Neural cell (in vitro differentiated cells): ENCODE measurements around the gene RRM1. TPM values are rescaled to one million over a fixed set of nuclear protein-coding genes. Genes with fewer than 3 reads are reported as not detected.

ENCODE experiments used
- H2AFZ ChIP-seq: fragments of 200-600, 300-800 bp; sonication (generic), shearing (Covaris generic); 2 replicates; pipeline ENCODE4 v1.6.0; 2014; ENCODE audit warnings: low read depth, mild to moderate bottlenecking, antibody characterized with exemption, low read length, moderate library complexity
- H3F3A ChIP-seq: fragments of 200-600 bp; shearing (Covaris generic); 2 replicates; pipeline ENCODE4 v1.6.1; 2016; ENCODE audit warnings: mild to moderate bottlenecking, moderate library complexity, mixed read lengths, antibody characterized with exemption, low read length; ENCODE audit not compliant: insufficient read depth, poor library complexity, severe bottlenecking
- H3K27ac ChIP-seq: fragments of 200-600, 300-800 bp; sonication (generic), shearing (Covaris generic); 2 replicates; pipeline ENCODE4 v1.5.1; 2014; ENCODE audit warnings: mild to moderate bottlenecking, low read length, moderate library complexity
- H3K27me3 ChIP-seq: fragments of 300-800, 200-600 bp; sonication (generic), shearing (Covaris generic); 2 replicates; pipeline ENCODE4 v1.6.0; 2014; ENCODE audit warnings: mild to moderate bottlenecking, low read depth, low read length, moderate library complexity; ENCODE audit not compliant: insufficient read depth
- H3K36me3 ChIP-seq: fragments of 300-800, 200-600 bp; sonication (generic), shearing (Covaris generic); 2 replicates; pipeline ENCODE4 v1.5.1; 2014; ENCODE audit warnings: mild to moderate bottlenecking, antibody characterized with exemption, low read length, moderate library complexity; ENCODE audit not compliant: insufficient read depth
- H3K4me2 ChIP-seq: fragments of 300-800, 200-600 bp; sonication (generic), shearing (Covaris generic); 2 replicates; pipeline ENCODE4 v1.6.0; 2014; ENCODE audit warnings: mild to moderate bottlenecking, low read length
- H3K4me3 ChIP-seq: fragments of 300-800, 200-600 bp; sonication (generic), shearing (Covaris generic); 2 replicates; pipeline ENCODE4 v1.5.1; 2014; ENCODE audit warnings: mild to moderate bottlenecking, low read length, moderate library complexity
- H3K79me2 ChIP-seq: fragments of 200-600 bp; shearing (Covaris generic); replicated peaks from 2 replicates; pipeline ENCODE4 v1.6.0; 2014; ENCODE audit warnings: mild to moderate bottlenecking, low read length, moderate library complexity; ENCODE audit not compliant: insufficient read depth
- H3K9ac ChIP-seq: fragments of 300-800, 200-600 bp; sonication (generic), shearing (Covaris generic); 2 replicates; pipeline ENCODE4 v1.6.1; 2016; ENCODE audit warnings: mild to moderate bottlenecking, low read length, mixed read lengths
- H3K9me2 ChIP-seq: fragments of 200-600 bp; shearing (Covaris generic); 2 replicates; pipeline ENCODE4 v1.6.1; 2016; ENCODE audit warnings: mild to moderate bottlenecking, low read length, mixed read lengths; ENCODE audit not compliant: insufficient read depth
- H3K9me3 ChIP-seq: fragments of 200-600, 300-800 bp; sonication (generic), shearing (Covaris generic); 2 replicates; pipeline ENCODE4 v1.6.1; 2016; ENCODE audit warnings: mild to moderate bottlenecking, mixed run types, low read length, moderate library complexity, mixed read lengths
- H4K20me1 ChIP-seq: fragments of 200-600 bp; shearing (Covaris generic); 2 replicates; pipeline ENCODE4 v1.6.1; 2016; ENCODE audit warnings: mild to moderate bottlenecking, mixed run types; ENCODE audit not compliant: insufficient read depth
- EP300 ChIP-seq: fragments of 450-650 bp; conservative IDR thresholded peaks from 2 replicates; pipeline ENCODE4 v1.6.1; 2014; ENCODE audit warnings: antibody characterized with exemption, mild to moderate bottlenecking, moderate library complexity; ENCODE audit not compliant: poor library complexity, severe bottlenecking
- EZH2 ChIP-seq: fragments of 200-600, 300-800 bp; shearing (Covaris generic), sonication (generic); IDR thresholded peaks from 2 replicates; pipeline ENCODE4 v1.6.1; 2014; ENCODE audit warnings: antibody characterized with exemption, low read length, borderline replicate concordance, mild to moderate bottlenecking; ENCODE audit not compliant: insufficient read depth, poor library complexity, severe bottlenecking
- MXI1 ChIP-seq: fragments of 450-650 bp; conservative IDR thresholded peaks from 2 replicates; pipeline ENCODE4 v1.6.1; 2014; ENCODE audit warnings: antibody characterized with exemption, mild to moderate bottlenecking; ENCODE audit not compliant: poor library complexity, severe bottlenecking
- POLR2AphosphoS5 ChIP-seq: IDR thresholded peaks from 2 replicates; pipeline ENCODE4 v1.6.1; 2012
- RAD21 ChIP-seq: fragments of 450-650 bp; conservative IDR thresholded peaks from 2 replicates; pipeline ENCODE4 v1.6.1; 2014; ENCODE audit warnings: antibody characterized with exemption, mild to moderate bottlenecking, moderate library complexity
- SMC3 ChIP-seq: fragments of 450-650 bp; conservative IDR thresholded peaks from 2 replicates; pipeline ENCODE4 v1.6.1; 2014; ENCODE audit warnings: antibody characterized with exemption, mild to moderate bottlenecking, moderate library complexity; ENCODE audit not compliant: poor library complexity
- TAF1 ChIP-seq: IDR thresholded peaks from 2 replicates; pipeline ENCODE4 v1.6.1; 2012; ENCODE audit warnings: low read depth
- polyA plus RNA-seq: library from polyadenylated mRNA; depleted of rRNA; stranded (reverse); fragments of >200 nt; gene quantifications from 2 replicates; pipeline ENCODE4 v1.2.3, GENCODE V29; 2014
- TF ChIP-seq, protein P1 (sequence below): fragments of 450-650 bp; IDR thresholded peaks from 2 replicates; pipeline ENCODE4 v1.5.1; 2014; ENCODE audit warnings: antibody characterized with exemption, mild to moderate bottlenecking, moderate library complexity; ENCODE audit not compliant: poor library complexity, severe bottlenecking
- TF ChIP-seq, protein P2 (sequence below): IDR thresholded peaks from 2 replicates; pipeline ENCODE4 v1.6.1; 2012; ENCODE audit warnings: borderline replicate concordance

RRM1 gene
- polyA plus RNA-seq, 1 donor from 2014 or later: 65.9 TPM

DNA sequence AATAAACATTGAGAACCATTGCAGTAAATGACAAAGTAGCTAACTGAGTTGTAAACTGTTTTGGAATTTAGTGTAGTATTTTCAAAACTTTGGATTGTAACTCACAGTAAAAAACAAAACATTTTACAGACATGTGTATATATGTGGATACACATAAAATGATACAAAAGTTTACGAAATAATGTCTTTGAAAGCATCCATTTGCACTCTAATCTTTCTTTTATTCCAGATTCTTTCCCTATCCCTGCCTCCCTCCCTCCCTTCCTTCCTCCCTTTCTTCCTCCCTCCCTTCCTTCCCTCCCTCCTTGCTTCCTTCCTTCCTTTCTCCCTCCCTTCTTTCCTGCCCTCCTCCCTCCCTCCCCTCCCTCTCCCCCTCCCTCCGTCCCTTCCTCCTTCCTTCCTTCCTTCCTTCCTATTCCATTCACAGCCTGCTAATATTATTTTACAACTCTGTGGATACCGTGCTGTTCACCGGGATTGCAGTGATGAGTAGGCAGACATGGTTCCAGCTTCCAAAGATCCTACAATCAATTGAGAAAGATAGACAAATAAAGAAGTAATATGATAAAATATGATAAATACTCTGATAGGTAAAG is 3.5 kb downstream of the RRM1 start:
- no peak overlapping the region for H3K4me3 ChIP-seq
- no peak overlapping the region for H2AFZ ChIP-seq
- H3K9ac ChIP-seq: no peak overlapping the region
- no peaks in the 10 kb centered on the region for H3F3A ChIP-seq
- no peaks in the 10 kb centered on the region for H3K27me3 ChIP-seq
- no peaks in the 10 kb centered on the region for H3K36me3 ChIP-seq
- H4K20me1 ChIP-seq: no peaks in the 10 kb centered on the region
- H3K27ac ChIP-seq: no peak overlapping the region
- peaks cover 38% of the 10 kb centered on the region for H3K79me2 ChIP-seq
- no peak overlapping the region for H3K4me2 ChIP-seq
- H3K9me3 ChIP-seq: no peaks in the 10 kb centered on the region
- no peaks in the 10 kb centered on the region for H3K9me2 ChIP-seq
- TF ChIP-seq, protein P1, sequence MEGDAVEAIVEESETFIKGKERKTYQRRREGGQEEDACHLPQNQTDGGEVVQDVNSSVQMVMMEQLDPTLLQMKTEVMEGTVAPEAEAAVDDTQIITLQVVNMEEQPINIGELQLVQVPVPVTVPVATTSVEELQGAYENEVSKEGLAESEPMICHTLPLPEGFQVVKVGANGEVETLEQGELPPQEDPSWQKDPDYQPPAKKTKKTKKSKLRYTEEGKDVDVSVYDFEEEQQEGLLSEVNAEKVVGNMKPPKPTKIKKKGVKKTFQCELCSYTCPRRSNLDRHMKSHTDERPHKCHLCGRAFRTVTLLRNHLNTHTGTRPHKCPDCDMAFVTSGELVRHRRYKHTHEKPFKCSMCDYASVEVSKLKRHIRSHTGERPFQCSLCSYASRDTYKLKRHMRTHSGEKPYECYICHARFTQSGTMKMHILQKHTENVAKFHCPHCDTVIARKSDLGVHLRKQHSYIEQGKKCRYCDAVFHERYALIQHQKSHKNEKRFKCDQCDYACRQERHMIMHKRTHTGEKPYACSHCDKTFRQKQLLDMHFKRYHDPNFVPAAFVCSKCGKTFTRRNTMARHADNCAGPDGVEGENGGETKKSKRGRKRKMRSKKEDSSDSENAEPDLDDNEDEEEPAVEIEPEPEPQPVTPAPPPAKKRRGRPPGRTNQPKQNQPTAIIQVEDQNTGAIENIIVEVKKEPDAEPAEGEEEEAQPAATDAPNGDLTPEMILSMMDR: no peak
- TF ChIP-seq TAF1 (no peak), MXI1 (no peak), RAD21 (no peak), EP300 (no peak), POLR2AphosphoS5 (no peak), EZH2 (no peak), SMC3 (no peak)
- TF ChIP-seq, protein P2, sequence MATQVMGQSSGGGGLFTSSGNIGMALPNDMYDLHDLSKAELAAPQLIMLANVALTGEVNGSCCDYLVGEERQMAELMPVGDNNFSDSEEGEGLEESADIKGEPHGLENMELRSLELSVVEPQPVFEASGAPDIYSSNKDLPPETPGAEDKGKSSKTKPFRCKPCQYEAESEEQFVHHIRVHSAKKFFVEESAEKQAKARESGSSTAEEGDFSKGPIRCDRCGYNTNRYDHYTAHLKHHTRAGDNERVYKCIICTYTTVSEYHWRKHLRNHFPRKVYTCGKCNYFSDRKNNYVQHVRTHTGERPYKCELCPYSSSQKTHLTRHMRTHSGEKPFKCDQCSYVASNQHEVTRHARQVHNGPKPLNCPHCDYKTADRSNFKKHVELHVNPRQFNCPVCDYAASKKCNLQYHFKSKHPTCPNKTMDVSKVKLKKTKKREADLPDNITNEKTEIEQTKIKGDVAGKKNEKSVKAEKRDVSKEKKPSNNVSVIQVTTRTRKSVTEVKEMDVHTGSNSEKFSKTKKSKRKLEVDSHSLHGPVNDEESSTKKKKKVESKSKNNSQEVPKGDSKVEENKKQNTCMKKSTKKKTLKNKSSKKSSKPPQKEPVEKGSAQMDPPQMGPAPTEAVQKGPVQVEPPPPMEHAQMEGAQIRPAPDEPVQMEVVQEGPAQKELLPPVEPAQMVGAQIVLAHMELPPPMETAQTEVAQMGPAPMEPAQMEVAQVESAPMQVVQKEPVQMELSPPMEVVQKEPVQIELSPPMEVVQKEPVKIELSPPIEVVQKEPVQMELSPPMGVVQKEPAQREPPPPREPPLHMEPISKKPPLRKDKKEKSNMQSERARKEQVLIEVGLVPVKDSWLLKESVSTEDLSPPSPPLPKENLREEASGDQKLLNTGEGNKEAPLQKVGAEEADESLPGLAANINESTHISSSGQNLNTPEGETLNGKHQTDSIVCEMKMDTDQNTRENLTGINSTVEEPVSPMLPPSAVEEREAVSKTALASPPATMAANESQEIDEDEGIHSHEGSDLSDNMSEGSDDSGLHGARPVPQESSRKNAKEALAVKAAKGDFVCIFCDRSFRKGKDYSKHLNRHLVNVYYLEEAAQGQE: no peak

DNA sequence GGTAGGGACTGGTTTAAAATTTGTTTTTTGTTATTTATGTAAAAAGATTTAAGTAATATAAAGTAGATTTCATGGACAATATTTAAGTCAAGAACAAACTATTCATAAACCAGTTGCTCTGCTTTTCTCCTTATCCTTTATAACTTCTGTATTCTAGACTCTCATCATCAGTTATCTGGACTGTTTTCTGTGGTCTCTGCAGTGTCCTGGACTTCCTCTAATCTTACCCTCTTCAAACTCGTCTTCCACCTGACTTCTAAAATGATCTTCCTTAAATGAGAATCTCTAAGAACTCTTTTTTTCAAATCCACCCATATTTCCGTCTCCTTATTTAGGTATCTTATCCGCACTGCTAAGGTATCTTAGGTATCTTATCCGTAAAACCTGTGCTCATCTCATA is 8.1 kb downstream of the RRM1 start:
- Histone ChIP-seq H3K79me2 (peaks cover 19% of the 10 kb centered on the region), H3K9ac (no peak overlapping the region)
- TF ChIP-seq EZH2 (no peak), SMC3 (no peak), TAF1 (no peak), EP300 (no peak), RAD21 (no peak), POLR2AphosphoS5 (no peak), MXI1 (no peak)
- TF ChIP-seq, protein P2: no peak
- TF ChIP-seq, protein P1: no peak

More for the DNA sequence above, 8.1 kb downstream of the RRM1 start:
- no peaks in the 10 kb centered on the region for H4K20me1 ChIP-seq
- no peaks in the 10 kb centered on the region for H3K9me2 ChIP-seq
- H2AFZ ChIP-seq: no peak overlapping the region
- no peak overlapping the region for H3K4me3 ChIP-seq
- H3F3A ChIP-seq: no peaks in the 10 kb centered on the region
- H3K4me2 ChIP-seq: no peak overlapping the region
- H3K27me3 ChIP-seq: no peaks in the 10 kb centered on the region
- peaks cover 5% of the 10 kb centered on the region for H3K36me3 ChIP-seq
- no peak overlapping the region for H3K27ac ChIP-seq
- no peaks in the 10 kb centered on the region for H3K9me3 ChIP-seq
